Measurements from ENCODE around the gene PCBP3.

Gene PCBP3

GRCh38 chr21:45868488-45868887 is 225.0 kb downstream of the PCBP3 start:
- no peak overlapping the region for H3K9ac ChIP-seq (ENCODE audit: low read length)
- no peaks in the 10 kb centered on the region for H3K4me1 ChIP-seq (ENCODE audit: control insufficient read depth, insufficient read depth, low read length)
- no peaks in the 10 kb centered on the region for H3K9me3 ChIP-seq (ENCODE audit: control insufficient read depth, low read length)
- no peak overlapping the region for H3K4me3 ChIP-seq (ENCODE audit: low read length)
- H3K27me3 ChIP-seq (ENCODE audit: control insufficient read depth, insufficient read depth, low read length), result no peaks in the 10 kb centered on the region
- H3K36me3 ChIP-seq (ENCODE audit: control insufficient read depth, insufficient read depth, low read length), result no peaks in the 10 kb centered on the region

- Histone ChIP-seq H3K4me1 (ENCODE audit: control insufficient read depth, insufficient read depth, low read length) (no peaks in the 10 kb centered on the region), H3K36me3 (ENCODE audit: control insufficient read depth, insufficient read depth, low read length) (no peaks in the 10 kb centered on the region), H3K27me3 (ENCODE audit: control insufficient read depth, insufficient read depth, low read length) (no peaks in the 10 kb centered on the region), H3K4me3 (ENCODE audit: low read length) (no peak overlapping the region), H3K9ac (ENCODE audit: low read length) (no peak overlapping the region), H3K9me3 (ENCODE audit: control insufficient read depth, low read length) (no peaks in the 10 kb centered on the region)
Measured at GRCh38 chr21:45869121-45870007, 225.8 kb downstream of the PCBP3 start.

GRCh38 chr21:45870421-45870820 is 226.9 kb downstream of the PCBP3 start:
- H3K4me1 ChIP-seq (ENCODE audit: control insufficient read depth, insufficient read depth, low read length), result no peaks in the 10 kb centered on the region
- no peaks in the 10 kb centered on the region for H3K9me3 ChIP-seq (ENCODE audit: control insufficient read depth, low read length)
- H3K27me3 ChIP-seq (ENCODE audit: control insufficient read depth, insufficient read depth, low read length), result no peaks in the 10 kb centered on the region
- H3K36me3 ChIP-seq (ENCODE audit: control insufficient read depth, insufficient read depth, low read length), result no peaks in the 10 kb centered on the region
- H3K9ac ChIP-seq (ENCODE audit: low read length), result no peak overlapping the region
- no peak overlapping the region for H3K4me3 ChIP-seq (ENCODE audit: low read length)

GRCh38 chr21:45870851-45871615 is 227.5 kb downstream of the PCBP3 start:
- Histone ChIP-seq H3K9ac (ENCODE audit: low read length) (no peak overlapping the region), H3K4me1 (ENCODE audit: control insufficient read depth, insufficient read depth, low read length) (no peaks in the 10 kb centered on the region), H3K27me3 (ENCODE audit: control insufficient read depth, insufficient read depth, low read length) (no peaks in the 10 kb centered on the region), H3K36me3 (ENCODE audit: control insufficient read depth, insufficient read depth, low read length) (no peaks in the 10 kb centered on the region), H3K9me3 (ENCODE audit: control insufficient read depth, low read length) (no peaks in the 10 kb centered on the region), H3K4me3 (ENCODE audit: low read length) (no peak overlapping the region)

GRCh38 chr21:45871616-45872236 is 228.2 kb downstream of the PCBP3 start:
- H3K9ac ChIP-seq (ENCODE audit: low read length), result no peak overlapping the region
- H3K36me3 ChIP-seq (ENCODE audit: control insufficient read depth, insufficient read depth, low read length), result no peaks in the 10 kb centered on the region
- no peaks in the 10 kb centered on the region for H3K9me3 ChIP-seq (ENCODE audit: control insufficient read depth, low read length)
- no peaks in the 10 kb centered on the region for H3K27me3 ChIP-seq (ENCODE audit: control insufficient read depth, insufficient read depth, low read length)
- no peak overlapping the region for H3K4me3 ChIP-seq (ENCODE audit: low read length)
- H3K4me1 ChIP-seq (ENCODE audit: control insufficient read depth, insufficient read depth, low read length), result no peaks in the 10 kb centered on the region

- Histone ChIP-seq H3K9ac (ENCODE audit: low read length) (no peak overlapping the region), H3K27me3 (ENCODE audit: control insufficient read depth, insufficient read depth, low read length) (no peaks in the 10 kb centered on the region), H3K36me3 (ENCODE audit: control insufficient read depth, insufficient read depth, low read length) (no peaks in the 10 kb centered on the region), H3K9me3 (ENCODE audit: control insufficient read depth, low read length) (no peaks in the 10 kb centered on the region), H3K4me1 (ENCODE audit: control insufficient read depth, insufficient read depth, low read length) (no peaks in the 10 kb centered on the region), H3K4me3 (ENCODE audit: low read length) (no peak overlapping the region)
Measured at GRCh38 chr21:45872471-45872870, 228.9 kb downstream of the PCBP3 start.

GRCh38 chr21:45872902-45873301 is 229.4 kb downstream of the PCBP3 start:
- Histone ChIP-seq H3K36me3 (ENCODE audit: control insufficient read depth, insufficient read depth, low read length) (no peaks in the 10 kb centered on the region), H3K4me3 (ENCODE audit: low read length) (no peak overlapping the region), H3K9me3 (ENCODE audit: control insufficient read depth, low read length) (no peaks in the 10 kb centered on the region), H3K9ac (ENCODE audit: low read length) (no peak overlapping the region), H3K27me3 (ENCODE audit: control insufficient read depth, insufficient read depth, low read length) (no peaks in the 10 kb centered on the region), H3K4me1 (ENCODE audit: control insufficient read depth, insufficient read depth, low read length) (no peaks in the 10 kb centered on the region)

- Histone ChIP-seq H3K9me3 (ENCODE audit: control insufficient read depth, low read length) (no peaks in the 10 kb centered on the region), H3K9ac (ENCODE audit: low read length) (no peak overlapping the region), H3K27me3 (ENCODE audit: control insufficient read depth, insufficient read depth, low read length) (no peaks in the 10 kb centered on the region), H3K4me1 (ENCODE audit: control insufficient read depth, insufficient read depth, low read length) (no peaks in the 10 kb centered on the region), H3K36me3 (ENCODE audit: control insufficient read depth, insufficient read depth, low read length) (no peaks in the 10 kb centered on the region), H3K4me3 (ENCODE audit: low read length) (no peak overlapping the region)
Measured at GRCh38 chr21:45873418-45873817, 229.9 kb downstream of the PCBP3 start.

- H3K27me3 ChIP-seq (ENCODE audit: control insufficient read depth, insufficient read depth, low read length), result no peaks in the 10 kb centered on the region
- H3K9me3 ChIP-seq (ENCODE audit: control insufficient read depth, low read length), result no peaks in the 10 kb centered on the region
- no peaks in the 10 kb centered on the region for H3K4me1 ChIP-seq (ENCODE audit: control insufficient read depth, insufficient read depth, low read length)
- no peak overlapping the region for H3K4me3 ChIP-seq (ENCODE audit: low read length)
- no peaks in the 10 kb centered on the region for H3K36me3 ChIP-seq (ENCODE audit: control insufficient read depth, insufficient read depth, low read length)
- no peak overlapping the region for H3K9ac ChIP-seq (ENCODE audit: low read length)
Measured at GRCh38 chr21:45873866-45874265, 230.3 kb downstream of the PCBP3 start.

- Histone ChIP-seq H3K4me1 (ENCODE audit: control insufficient read depth, insufficient read depth, low read length) (no peaks in the 10 kb centered on the region), H3K27me3 (ENCODE audit: control insufficient read depth, insufficient read depth, low read length) (no peaks in the 10 kb centered on the region), H3K9ac (ENCODE audit: low read length) (no peak overlapping the region), H3K9me3 (ENCODE audit: control insufficient read depth, low read length) (no peaks in the 10 kb centered on the region), H3K36me3 (ENCODE audit: control insufficient read depth, insufficient read depth, low read length) (no peaks in the 10 kb centered on the region), H3K4me3 (ENCODE audit: low read length) (no peak overlapping the region)
Measured at GRCh38 chr21:45874716-45875415, 231.3 kb downstream of the PCBP3 start.

- Histone ChIP-seq H3K27me3 (ENCODE audit: control insufficient read depth, insufficient read depth, low read length) (no peaks in the 10 kb centered on the region), H3K9me3 (ENCODE audit: control insufficient read depth, low read length) (no peaks in the 10 kb centered on the region), H3K9ac (ENCODE audit: low read length) (no peak overlapping the region)
Measured at GRCh38 chr21:45875416-45875760, 231.9 kb downstream of the PCBP3 start.

More at GRCh38 chr21:45875416-45875760, 231.9 kb downstream of the PCBP3 start:
- no peaks in the 10 kb centered on the region for H3K4me1 ChIP-seq (ENCODE audit: control insufficient read depth, insufficient read depth, low read length)
- no peak overlapping the region for H3K4me3 ChIP-seq (ENCODE audit: low read length)
- no peaks in the 10 kb centered on the region for H3K36me3 ChIP-seq (ENCODE audit: control insufficient read depth, insufficient read depth, low read length)
